IgD-negative memory B cell (primary cell): Measurements from ENCODE around the gene PTPDC1. TPM values are rescaled to one million over a fixed set of nuclear protein-coding genes. Genes with fewer than 3 reads are reported as not detected.

Experiments
- H3K27ac Mint-ChIP-seq, 3 donors: one replicate each; pipeline ENCODE4 v1.8.0; 2020 to 2022; ENCODE audit warnings: mild to moderate bottlenecking in 3 of 3, mixed read lengths in 3 of 3, moderate library complexity in 1 of 3
- H3K27me3 Mint-ChIP-seq: one replicate; pipeline ENCODE4 v1.8.0; 2021; ENCODE audit warnings: mixed read lengths
- H3K36me3 Mint-ChIP-seq: one replicate; pipeline ENCODE4 v1.8.0; 2020; ENCODE audit warnings: mild to moderate bottlenecking, mixed read lengths
- H3K4me1 Mint-ChIP-seq, 3 donors: one replicate each; pipeline ENCODE4 v1.8.0; 2020 to 2022; ENCODE audit warnings: mixed read lengths in 3 of 3, mild to moderate bottlenecking in 1 of 3
- H3K4me3 Mint-ChIP-seq, 4 donors: one replicate each; pipeline ENCODE4 v1.8.0; 2020 to 2022; ENCODE audit warnings: mild to moderate bottlenecking in 4 of 4, mixed read lengths in 4 of 4, moderate library complexity in 3 of 4
- H3K9me3 Mint-ChIP-seq, 3 donors: one replicate each; pipeline ENCODE4 v1.8.0; 2020 to 2021; ENCODE audit warnings: mixed read lengths in 3 of 3, mild to moderate bottlenecking in 1 of 3
- polyA plus RNA-seq: library from polyadenylated mRNA; unstranded; fragments of 300-500 nt; fragmentation: Illumina TruSeq; gene quantifications from one replicate; pipeline ENCODE4 v1.2.3, GENCODE V29; 2021

Gene PTPDC1
- 2.7 TPM for polyA plus RNA-seq

GRCh38 chr9:94084314-94084713 is at the start of gene PTPDC1:
PTPDC1 (plus strand) TSS chr9:94084464; CDS start chr9:94084531, 67 bp downstream.
- Mint-ChIP-seq H3K4me3 (no peak within 1 kb of the TSS), H3K36me3 (peaks cover 3% of the 10 kb centered on the region), H3K27me3 (no peaks in the 10 kb centered on the region), H3K27ac (no peak within 1 kb of the TSS), H3K9me3 (no peaks in the 10 kb centered on the region), H3K4me1 (no peaks in the 10 kb centered on the region)

GRCh38 chr9:94034511-94034910 is 49.8 kb upstream of the PTPDC1 start:
- no peaks in the 10 kb centered on the region for H3K9me3 Mint-ChIP-seq
- H3K27me3 Mint-ChIP-seq, result no peaks in the 10 kb centered on the region
- no peak overlapping the region for H3K4me3 Mint-ChIP-seq
- peaks cover 10 to 20% (median 19%) of the 10 kb centered on the region in 3 donors for H3K4me1 Mint-ChIP-seq
- no peaks in the 10 kb centered on the region for H3K36me3 Mint-ChIP-seq
- no peak overlapping the region for H3K27ac Mint-ChIP-seq

GRCh38 chr9:94039786-94040185 is 44.5 kb upstream of the PTPDC1 start:
- Mint-ChIP-seq H3K4me1 (peaks cover 0 to 5% (median 4%) of the 10 kb centered on the region in 3 donors), H3K36me3 (peaks cover 5% of the 10 kb centered on the region), H3K27me3 (no peaks in the 10 kb centered on the region), H3K27ac (peak overlapping the region in 1 of 3 donors; percentile 7), H3K9me3 (no peaks in the 10 kb centered on the region), H3K4me3 (no peak overlapping the region)

- no peaks in the 10 kb centered on the region for H3K27me3 Mint-ChIP-seq
- no peak overlapping the region for H3K4me3 Mint-ChIP-seq
- H3K4me1 Mint-ChIP-seq, result peaks cover 0 to 2% (median 0%) of the 10 kb centered on the region in 3 donors
- peaks cover 0 to 4% (median 0%) of the 10 kb centered on the region in 3 donors for H3K9me3 Mint-ChIP-seq
- H3K27ac Mint-ChIP-seq, result no peak overlapping the region
- peaks cover 5% of the 10 kb centered on the region for H3K36me3 Mint-ChIP-seq
These were observed 41.5 kb upstream of the PTPDC1 start for GRCh38 chr9:94042516-94043360.

GRCh38 chr9:94054716-94055115 is 29.5 kb upstream of the PTPDC1 start:
- H3K9me3 Mint-ChIP-seq, result peaks cover 2 to 5% (median 5%) of the 10 kb centered on the region in 3 donors
- no peaks in the 10 kb centered on the region for H3K27me3 Mint-ChIP-seq
- H3K4me1 Mint-ChIP-seq, result no peaks in the 10 kb centered on the region
- no peak overlapping the region for H3K4me3 Mint-ChIP-seq
- no peak overlapping the region for H3K27ac Mint-ChIP-seq
- peaks cover 10% of the 10 kb centered on the region for H3K36me3 Mint-ChIP-seq

- Mint-ChIP-seq H3K27me3 (no peaks in the 10 kb centered on the region), H3K4me1 (no peaks in the 10 kb centered on the region), H3K9me3 (peaks cover 0 to 2% (median 2%) of the 10 kb centered on the region in 3 donors), H3K4me3 (no peak overlapping the region), H3K36me3 (peaks cover 12% of the 10 kb centered on the region), H3K27ac (peak overlapping the region in 1 of 3 donors; percentile 19)
These were observed 27.8 kb upstream of the PTPDC1 start for GRCh38 chr9:94056442-94056974.

GRCh38 chr9:94057918-94058317 is 26.3 kb upstream of the PTPDC1 start:
- no peaks in the 10 kb centered on the region for H3K4me1 Mint-ChIP-seq
- no peak overlapping the region for H3K27ac Mint-ChIP-seq
- peaks cover 0 to 12% (median 8%) of the 10 kb centered on the region in 3 donors for H3K9me3 Mint-ChIP-seq
- H3K27me3 Mint-ChIP-seq, result no peaks in the 10 kb centered on the region
- H3K36me3 Mint-ChIP-seq, result peaks cover 18% of the 10 kb centered on the region
- H3K4me3 Mint-ChIP-seq, result no peak overlapping the region

- Mint-ChIP-seq H3K9me3 (peaks cover 0 to 12% (median 8%) of the 10 kb centered on the region in 3 donors), H3K4me3 (no peak overlapping the region), H3K27me3 (no peaks in the 10 kb centered on the region)
These were observed 22.4 kb upstream of the PTPDC1 start for GRCh38 chr9:94061864-94062263.

GRCh38 chr9:94065535-94065961 is 18.7 kb upstream of the PTPDC1 start:
- H3K4me1 Mint-ChIP-seq, result peaks cover 2 to 5% (median 4%) of the 10 kb centered on the region in 3 donors
- H3K4me3 Mint-ChIP-seq, result no peak overlapping the region
- peaks cover 0 to 12% (median 10%) of the 10 kb centered on the region in 3 donors for H3K9me3 Mint-ChIP-seq
- no peak overlapping the region for H3K27ac Mint-ChIP-seq
- H3K36me3 Mint-ChIP-seq, result peaks cover 9% of the 10 kb centered on the region
- no peaks in the 10 kb centered on the region for H3K27me3 Mint-ChIP-seq

More at GRCh38 chr9:94061864-94062263, 22.4 kb upstream of the PTPDC1 start:
- Mint-ChIP-seq H3K36me3 (peaks cover 18% of the 10 kb centered on the region), H3K4me1 (peaks cover 2 to 5% (median 4%) of the 10 kb centered on the region in 3 donors), H3K27ac (no peak overlapping the region)

- no peak overlapping the region for H3K4me3 Mint-ChIP-seq
These were observed 16.0 kb upstream of the PTPDC1 start for GRCh38 chr9:94068257-94068656.

GRCh38 chr9:94076557-94076956 is 7.7 kb upstream of the PTPDC1 start:
- H3K4me3 Mint-ChIP-seq, result no peak overlapping the region
- H3K27me3 Mint-ChIP-seq, result no peaks in the 10 kb centered on the region
- peaks cover 15% of the 10 kb centered on the region for H3K36me3 Mint-ChIP-seq
- no peaks in the 10 kb centered on the region for H3K4me1 Mint-ChIP-seq
- peaks cover 0 to 4% (median 2%) of the 10 kb centered on the region in 3 donors for H3K9me3 Mint-ChIP-seq
- H3K27ac Mint-ChIP-seq, result no peak overlapping the region

More at GRCh38 chr9:94068257-94068656, 16.0 kb upstream of the PTPDC1 start:
- H3K9me3 Mint-ChIP-seq, result peaks cover 2 to 6% (median 5%) of the 10 kb centered on the region in 3 donors
- peaks cover 14% of the 10 kb centered on the region for H3K36me3 Mint-ChIP-seq
- no peak overlapping the region for H3K27ac Mint-ChIP-seq
- H3K4me1 Mint-ChIP-seq, result peaks cover 2 to 7% (median 5%) of the 10 kb centered on the region in 3 donors
- H3K27me3 Mint-ChIP-seq, result no peaks in the 10 kb centered on the region

GRCh38 chr9:94078086-94078485 is 6.2 kb upstream of the PTPDC1 start:
- Mint-ChIP-seq H3K27me3 (no peaks in the 10 kb centered on the region), H3K4me1 (no peaks in the 10 kb centered on the region), H3K4me3 (no peak overlapping the region), H3K36me3 (peaks cover 8% of the 10 kb centered on the region), H3K27ac (no peak overlapping the region), H3K9me3 (no peaks in the 10 kb centered on the region)

- no peak overlapping the region for H3K27ac Mint-ChIP-seq
- H3K36me3 Mint-ChIP-seq, result peaks cover 7% of the 10 kb centered on the region
- no peaks in the 10 kb centered on the region for H3K27me3 Mint-ChIP-seq
- no peaks in the 10 kb centered on the region for H3K9me3 Mint-ChIP-seq
- no peaks in the 10 kb centered on the region for H3K4me1 Mint-ChIP-seq
- no peak overlapping the region for H3K4me3 Mint-ChIP-seq
These were observed 5.0 kb upstream of the PTPDC1 start for GRCh38 chr9:94079236-94079635.

GRCh38 chr9:94080249-94080648 is 4.0 kb upstream of the PTPDC1 start:
- H3K27me3 Mint-ChIP-seq, result no peaks in the 10 kb centered on the region

GRCh38 chr9:94081435-94081834 is 2.8 kb upstream of the PTPDC1 start:
- H3K4me1 Mint-ChIP-seq, result no peaks in the 10 kb centered on the region
- H3K4me3 Mint-ChIP-seq, result no peak overlapping the region
- peaks cover 5% of the 10 kb centered on the region for H3K36me3 Mint-ChIP-seq
- H3K9me3 Mint-ChIP-seq, result no peaks in the 10 kb centered on the region
- no peak overlapping the region for H3K27ac Mint-ChIP-seq
- no peaks in the 10 kb centered on the region for H3K27me3 Mint-ChIP-seq

More at GRCh38 chr9:94080249-94080648, 4.0 kb upstream of the PTPDC1 start:
- Mint-ChIP-seq H3K4me3 (no peak overlapping the region), H3K27ac (peak overlapping the region in 1 of 3 donors; percentile 54), H3K9me3 (no peaks in the 10 kb centered on the region), H3K4me1 (no peaks in the 10 kb centered on the region), H3K36me3 (peaks cover 7% of the 10 kb centered on the region)
